Stomach (tissue), 4 donors: ENCODE data around the gene KRTCAP3.
"Not testable (repeated sequence)": the region's sequence is repeated elsewhere in the genome, so short reads cannot be mapped to it uniquely, and the experiment has no call there.

Experiments
- CTCF ChIP-seq, 7 experiments: fragments of 450-650 bp in 4 of 7; fragments of 200-600 bp in 3 of 7; sonication (generic) in 3 of 7; IDR thresholded peaks; one replicate each; pipeline ENCODE4 v1.5.1; 2016 to 2019; ENCODE audit warnings: antibody characterized with exemption in 7 of 7, control low read depth in 2 of 7, mild to moderate bottlenecking in 1 of 7
- POLR2A ChIP-seq, 4 donors: fragments of 450-650 bp; IDR thresholded peaks; one replicate each; pipeline ENCODE4 v1.6.1; 2016; ENCODE audit warnings: antibody characterized with exemption in 4 of 4, control low read depth in 2 of 4, mild to moderate bottlenecking in 1 of 4, moderate library complexity in 1 of 4

GRCh38 chr2:27425039-27425438 lies 17.1 kb upstream of the KRTCAP3 start:
- TF ChIP-seq POLR2A, CTCF (IDR thresholded peaks at IDR 0.05): not testable (repeated sequence)
